Mesothelial cell of epicardium (in vitro differentiated cells): ENCODE results near the gene PGAM5. TPM values are rescaled to one million over a fixed set of nuclear protein-coding genes. Genes with fewer than 3 reads are reported as not detected.

Source experiments
- DNase-seq, 2 experiments: peaks; one replicate each; pipeline ENCODE4 v3.0.0; 2021; ENCODE audit warnings: low spot score in 2 of 2; ENCODE audit not compliant: unreplicated experiment in 2 of 2
- H3K27ac Mint-ChIP-seq: 2 replicates; pipeline ENCODE4 v1.8.0; 2021; ENCODE audit warnings: mixed read lengths
- H3K27me3 Mint-ChIP-seq: 2 replicates; pipeline ENCODE4 v1.8.0; 2021; ENCODE audit warnings: low read depth, mixed read lengths
- H3K36me3 Mint-ChIP-seq: 2 replicates; pipeline ENCODE4 v1.8.0; 2021; ENCODE audit warnings: mixed read lengths
- H3K4me1 Mint-ChIP-seq: 2 replicates; pipeline ENCODE4 v1.8.0; 2021; ENCODE audit warnings: mixed read lengths
- H3K4me3 Mint-ChIP-seq: 2 replicates; pipeline ENCODE4 v1.8.0; 2021; ENCODE audit warnings: mild to moderate bottlenecking, moderate library complexity, mixed read lengths
- H3K9me3 Mint-ChIP-seq: 2 replicates; pipeline ENCODE4 v1.8.0; 2021; ENCODE audit warnings: mixed read lengths
- total RNA-seq: library from RNA; stranded (reverse); gene quantifications from 3 replicates; pipeline ENCODE4 v1.2.1, GENCODE V29; 2021
- TF ChIP-seq, protein P1 (sequence below): fragments of 200-600 bp; sonication (generic); IDR thresholded peaks from one replicate; pipeline ENCODE4 v1.5.0; 2021; ENCODE audit warnings: antibody characterized with exemption; ENCODE audit not compliant: unreplicated experiment

Gene PGAM5
- total RNA-seq, 1 donor from 2014 or later = 23.5 TPM

- peaks cover 61% of the 10 kb centered on the region for H3K36me3 Mint-ChIP-seq
- TF ChIP-seq, protein P1, sequence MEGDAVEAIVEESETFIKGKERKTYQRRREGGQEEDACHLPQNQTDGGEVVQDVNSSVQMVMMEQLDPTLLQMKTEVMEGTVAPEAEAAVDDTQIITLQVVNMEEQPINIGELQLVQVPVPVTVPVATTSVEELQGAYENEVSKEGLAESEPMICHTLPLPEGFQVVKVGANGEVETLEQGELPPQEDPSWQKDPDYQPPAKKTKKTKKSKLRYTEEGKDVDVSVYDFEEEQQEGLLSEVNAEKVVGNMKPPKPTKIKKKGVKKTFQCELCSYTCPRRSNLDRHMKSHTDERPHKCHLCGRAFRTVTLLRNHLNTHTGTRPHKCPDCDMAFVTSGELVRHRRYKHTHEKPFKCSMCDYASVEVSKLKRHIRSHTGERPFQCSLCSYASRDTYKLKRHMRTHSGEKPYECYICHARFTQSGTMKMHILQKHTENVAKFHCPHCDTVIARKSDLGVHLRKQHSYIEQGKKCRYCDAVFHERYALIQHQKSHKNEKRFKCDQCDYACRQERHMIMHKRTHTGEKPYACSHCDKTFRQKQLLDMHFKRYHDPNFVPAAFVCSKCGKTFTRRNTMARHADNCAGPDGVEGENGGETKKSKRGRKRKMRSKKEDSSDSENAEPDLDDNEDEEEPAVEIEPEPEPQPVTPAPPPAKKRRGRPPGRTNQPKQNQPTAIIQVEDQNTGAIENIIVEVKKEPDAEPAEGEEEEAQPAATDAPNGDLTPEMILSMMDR = no peak
Measured at GRCh38 chr12:132726386-132726785, 15.7 kb downstream of the PGAM5 start.

GRCh38 chr12:132727091-132727794 is 16.6 kb downstream of the PGAM5 start:
- Mint-ChIP-seq H3K9me3 (no peaks in the 10 kb centered on the region), H3K27me3 (no peaks in the 10 kb centered on the region), H3K4me3 (no peak overlapping the region), H3K27ac (no peak overlapping the region), H3K4me1 (no peaks in the 10 kb centered on the region), H3K36me3 (peaks cover 67% of the 10 kb centered on the region)
- TF ChIP-seq, protein P1 = no peak
- no peak for DNase-seq

More at GRCh38 chr12:132726386-132726785, 15.7 kb downstream of the PGAM5 start:
- Mint-ChIP-seq H3K27me3 (no peaks in the 10 kb centered on the region), H3K27ac (no peak overlapping the region), H3K9me3 (no peaks in the 10 kb centered on the region), H3K4me3 (no peak overlapping the region), H3K4me1 (no peaks in the 10 kb centered on the region)
- DNase-seq = no peak

DNA sequence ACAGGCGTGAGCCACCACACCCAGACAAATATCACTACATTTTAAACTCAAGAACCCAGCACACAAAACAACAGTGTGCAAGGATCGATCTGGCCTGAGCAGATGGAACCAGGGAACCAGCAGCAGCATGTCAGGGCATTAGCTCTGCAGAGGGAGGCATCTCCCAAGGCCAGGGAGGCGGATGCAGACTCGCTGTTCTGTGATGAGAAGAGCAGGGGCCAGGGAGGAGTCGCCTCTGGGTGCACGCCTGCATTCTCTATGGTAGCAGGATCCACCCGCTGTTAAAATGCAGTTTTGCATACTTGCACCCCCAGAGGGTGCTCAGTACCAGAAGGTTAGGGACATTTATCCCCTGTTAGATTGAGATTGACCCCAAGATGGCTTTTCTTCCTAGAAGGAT is 17.9 kb downstream of the PGAM5 start:
- Mint-ChIP-seq H3K27ac (no peak overlapping the region), H3K9me3 (no peaks in the 10 kb centered on the region), H3K27me3 (no peaks in the 10 kb centered on the region), H3K4me1 (no peaks in the 10 kb centered on the region), H3K36me3 (peaks cover 73% of the 10 kb centered on the region), H3K4me3 (no peak overlapping the region)
- TF ChIP-seq, protein P1 = no peak
- no peak for DNase-seq

DNA sequence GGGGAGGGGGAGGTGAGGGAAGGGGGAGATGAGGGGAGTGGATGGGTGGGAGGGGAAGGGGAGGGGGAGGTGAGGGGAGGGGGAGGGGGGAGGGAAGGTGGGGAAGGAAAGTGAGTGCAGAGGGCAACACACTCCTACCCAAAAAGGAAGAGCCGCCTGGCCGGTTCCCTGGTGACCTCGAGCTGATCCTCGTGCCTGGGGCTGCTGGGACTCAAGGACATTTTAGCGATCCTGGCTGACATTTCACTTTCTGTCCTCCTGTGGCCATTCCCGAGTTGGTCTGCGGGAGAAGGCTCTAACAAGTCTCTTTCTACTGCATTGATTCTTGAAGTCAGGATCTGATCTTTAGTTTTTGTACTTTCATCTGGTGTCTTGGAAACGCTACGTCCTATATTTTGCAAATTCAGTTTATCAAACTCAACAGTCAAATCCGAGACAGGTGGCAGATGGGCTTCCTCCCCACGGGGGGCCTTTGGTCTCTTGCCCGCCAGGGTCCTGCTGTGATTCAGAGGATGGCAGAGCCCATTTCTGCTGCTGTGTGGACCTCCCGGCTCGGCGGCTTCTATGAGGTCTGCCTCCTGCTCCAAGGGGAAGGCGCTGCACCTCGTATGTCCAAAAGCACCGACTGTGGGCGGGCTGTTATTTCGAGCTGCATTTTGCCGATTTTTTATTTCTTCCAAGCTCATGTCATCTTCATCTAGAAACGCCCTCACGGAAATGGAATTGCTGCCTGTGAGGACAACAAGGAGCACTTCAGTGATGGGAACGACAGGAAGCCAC is 19.1 kb downstream of the PGAM5 start:
- H3K27ac Mint-ChIP-seq = no peak overlapping the region
- no peaks in the 10 kb centered on the region for H3K27me3 Mint-ChIP-seq
- TF ChIP-seq, protein P1 = no peak
- no peaks in the 10 kb centered on the region for H3K4me1 Mint-ChIP-seq
- DNase-seq = no peak
- H3K9me3 Mint-ChIP-seq = no peaks in the 10 kb centered on the region
- no peak overlapping the region for H3K4me3 Mint-ChIP-seq
- H3K36me3 Mint-ChIP-seq = peaks cover 78% of the 10 kb centered on the region

DNA sequence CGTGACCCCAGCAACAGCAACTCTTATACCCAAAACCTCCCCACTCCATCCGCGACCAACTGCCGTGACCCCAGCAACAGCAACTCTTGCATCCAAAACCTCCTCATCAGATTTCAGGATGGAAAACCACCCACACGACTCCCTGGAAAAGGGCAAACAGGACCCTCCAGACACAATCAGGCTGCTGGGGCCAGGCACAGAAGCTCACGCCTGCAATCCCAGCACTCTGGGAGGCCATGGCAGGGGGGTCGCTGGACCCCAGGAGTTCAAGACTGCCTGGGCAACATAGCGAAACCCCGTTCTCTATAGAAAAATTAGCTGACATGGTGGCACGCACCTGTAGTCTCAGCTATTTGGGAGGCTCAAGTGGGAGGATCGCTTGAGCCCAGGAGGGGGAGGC is 19.7 kb downstream of the PGAM5 start:
- H3K27ac Mint-ChIP-seq = no peak overlapping the region
- peaks cover 76% of the 10 kb centered on the region for H3K36me3 Mint-ChIP-seq
- no peak for DNase-seq
- H3K4me3 Mint-ChIP-seq = no peak overlapping the region
- H3K9me3 Mint-ChIP-seq = no peaks in the 10 kb centered on the region
- TF ChIP-seq, protein P1 = no peak
- no peaks in the 10 kb centered on the region for H3K27me3 Mint-ChIP-seq
- no peaks in the 10 kb centered on the region for H3K4me1 Mint-ChIP-seq
